Karpas-422 (cell line): ENCODE measurements around the gene DVL2. TPM values are rescaled to one million over a fixed set of nuclear protein-coding genes. Genes with fewer than 3 reads are reported as not detected.

ENCODE experiments used
- DNase-seq: peaks from one replicate; pipeline ENCODE4 v3.0.0-alpha.2; 2015
- H2AFZ ChIP-seq: fragments of 200-600 bp; sonication (generic); 2 replicates; pipeline ENCODE4 v1.6.1; 2014; ENCODE audit warnings: antibody characterized with exemption, low read length, mixed read lengths
- H3K27ac ChIP-seq: fragments of 200-600 bp; sonication (generic); 2 replicates; pipeline ENCODE4 v1.5.1; 2014; ENCODE audit warnings: mild to moderate bottlenecking, low read length, moderate library complexity
- H3K27me3 ChIP-seq: fragments of 200-600 bp; sonication (generic); 2 replicates; pipeline ENCODE4 v1.6.1; 2014; ENCODE audit warnings: low read length, mixed read lengths
- H3K36me3 ChIP-seq: fragments of 200-600 bp; sonication (generic); 2 replicates; pipeline ENCODE4 v1.6.1; 2014; ENCODE audit warnings: low read length, mixed read lengths; ENCODE audit not compliant: insufficient read depth
- H3K4me1 ChIP-seq: fragments of 200-600 bp; sonication (generic); 2 replicates; pipeline ENCODE4 v1.6.1; 2014; ENCODE audit warnings: mild to moderate bottlenecking, low read length, mixed read lengths
- H3K4me2 ChIP-seq: fragments of 200-600 bp; sonication (generic); 2 replicates; pipeline ENCODE4 v1.6.1; 2014; ENCODE audit warnings: low read length, low read depth, mild to moderate bottlenecking; ENCODE audit not compliant: poor library complexity, severe bottlenecking
- H3K4me3 ChIP-seq: fragments of 200-600 bp; sonication (generic); 2 replicates; pipeline ENCODE4 v1.5.1; 2014; ENCODE audit warnings: mild to moderate bottlenecking, antibody characterized with exemption, low read length, mixed read lengths
- H3K79me2 ChIP-seq: fragments of 200-600 bp; sonication (generic); 2 replicates; pipeline ENCODE4 v1.6.1; 2014; ENCODE audit warnings: mild to moderate bottlenecking, low read length, mixed read lengths
- H3K9ac ChIP-seq: fragments of 200-600 bp; sonication (generic); 2 replicates; pipeline ENCODE4 v1.6.0; 2014; ENCODE audit warnings: low read length
- H3K9me2 ChIP-seq: fragments of 200-600 bp; sonication (generic), shearing (Covaris generic); replicated peaks from 2 replicates; pipeline ENCODE4 v1.6.0; 2014; ENCODE audit warnings: mild to moderate bottlenecking, low read length, moderate library complexity; ENCODE audit not compliant: insufficient read depth
- H3K9me3 ChIP-seq: fragments of 300-700, 200-600 bp; sonication (generic); 2 replicates; pipeline ENCODE4 v1.6.1; 2014; ENCODE audit warnings: low read length, mixed read lengths
- H4K20me1 ChIP-seq: fragments of 200-600 bp; sonication (generic); 2 replicates; pipeline ENCODE4 v1.6.1; 2014; ENCODE audit warnings: mild to moderate bottlenecking, antibody characterized with exemption, low read length, low read depth; ENCODE audit not compliant: insufficient read depth
- total RNA-seq: library from RNA; depleted of rRNA; stranded (reverse); fragments of >200 nt; shearing (Covaris generic); gene quantifications from 2 replicates; pipeline ENCODE4 v1.2.3, GENCODE V29; 2014; ENCODE audit warnings: low replicate concordance

The DVL2 gene
- total RNA-seq, 1 experiment from 2014 or later: 75.2 TPM

- Histone ChIP-seq H3K79me2 (no peaks in the 10 kb centered on the region), H3K27me3 (no peaks in the 10 kb centered on the region), H3K27ac (no peak overlapping the region), H4K20me1 (no peaks in the 10 kb centered on the region), H2AFZ (no peak overlapping the region), H3K9me3 (no peaks in the 10 kb centered on the region), H3K4me3 (no peak overlapping the region), H3K9me2 (no peaks in the 10 kb centered on the region), H3K9ac (no peak overlapping the region), H3K36me3 (peaks cover 3% of the 10 kb centered on the region; the same call in 1 of the 2 replicates), H3K4me2 (no peak overlapping the region), H3K4me1 (no peaks in the 10 kb centered on the region)
- DNase-seq: no peak
Observed at GRCh38 chr17:7196651-7197401, 37.5 kb downstream of the DVL2 start.

GRCh38 chr17:7195971-7196370 is 38.3 kb downstream of the DVL2 start:
- DNase-seq: no peak

GRCh38 chr17:7192271-7192937 is 41.9 kb downstream of the DVL2 start:
- no peak for DNase-seq
- Histone ChIP-seq H2AFZ (no peak overlapping the region), H4K20me1 (no peaks in the 10 kb centered on the region), H3K27me3 (no peaks in the 10 kb centered on the region), H3K9ac (no peak overlapping the region), H3K36me3 (no peaks in the 10 kb centered on the region), H3K9me3 (no peaks in the 10 kb centered on the region), H3K4me2 (no peak overlapping the region), H3K4me1 (no peaks in the 10 kb centered on the region), H3K4me3 (no peak overlapping the region), H3K79me2 (no peaks in the 10 kb centered on the region), H3K9me2 (no peaks in the 10 kb centered on the region), H3K27ac (no peak overlapping the region)

More at GRCh38 chr17:7195971-7196370, 38.3 kb downstream of the DVL2 start:
- Histone ChIP-seq H3K79me2 (no peaks in the 10 kb centered on the region), H3K9me3 (no peaks in the 10 kb centered on the region), H4K20me1 (no peaks in the 10 kb centered on the region), H2AFZ (no peak overlapping the region), H3K36me3 (0 out of 2 replicates have a peak, but pooled peaks cover 3% of the 10 kb centered on the region), H3K4me2 (no peak overlapping the region), H3K9me2 (no peaks in the 10 kb centered on the region), H3K4me1 (no peaks in the 10 kb centered on the region), H3K4me3 (no peak overlapping the region), H3K9ac (no peak overlapping the region), H3K27me3 (no peaks in the 10 kb centered on the region), H3K27ac (no peak overlapping the region)

GRCh38 chr17:7191571-7192270 is 42.6 kb downstream of the DVL2 start:
- Histone ChIP-seq H3K4me3 (no peak overlapping the region), H3K79me2 (no peaks in the 10 kb centered on the region), H4K20me1 (no peaks in the 10 kb centered on the region), H3K9me3 (no peaks in the 10 kb centered on the region), H3K27ac (no peak overlapping the region), H3K36me3 (no peaks in the 10 kb centered on the region), H3K27me3 (no peaks in the 10 kb centered on the region), H2AFZ (no peak overlapping the region), H3K9me2 (no peaks in the 10 kb centered on the region), H3K4me1 (no peaks in the 10 kb centered on the region), H3K4me2 (no peak overlapping the region), H3K9ac (no peak overlapping the region)
- peak; percentile 71 for DNase-seq

- no peak overlapping the region for H3K4me2 ChIP-seq
- no peaks in the 10 kb centered on the region for H3K9me2 ChIP-seq
- DNase-seq: no peak
- H3K79me2 ChIP-seq: no peaks in the 10 kb centered on the region
- H3K9ac ChIP-seq: no peak overlapping the region
- no peak overlapping the region for H2AFZ ChIP-seq
- H3K27me3 ChIP-seq: no peaks in the 10 kb centered on the region
- no peak overlapping the region for H3K4me3 ChIP-seq
- H3K36me3 ChIP-seq: no peaks in the 10 kb centered on the region
- no peaks in the 10 kb centered on the region for H3K9me3 ChIP-seq
- no peaks in the 10 kb centered on the region for H3K4me1 ChIP-seq
- no peak overlapping the region for H3K27ac ChIP-seq
- H4K20me1 ChIP-seq: no peaks in the 10 kb centered on the region
Observed at GRCh38 chr17:7191069-7191468, 43.2 kb downstream of the DVL2 start.

- no peaks in the 10 kb centered on the region for H4K20me1 ChIP-seq
- no peak for DNase-seq
- H3K36me3 ChIP-seq: no peaks in the 10 kb centered on the region
Observed at GRCh38 chr17:7190276-7190917, 43.9 kb downstream of the DVL2 start.

GRCh38 chr17:7186241-7186640 is 48.1 kb downstream of the DVL2 start:
- H3K4me2 ChIP-seq: no peak overlapping the region
- no peaks in the 10 kb centered on the region for H4K20me1 ChIP-seq
- peak; percentile 72 for DNase-seq
- H3K27ac ChIP-seq: no peak overlapping the region
- H3K36me3 ChIP-seq: no peaks in the 10 kb centered on the region
- no peaks in the 10 kb centered on the region for H3K4me1 ChIP-seq
- H3K9me3 ChIP-seq: no peaks in the 10 kb centered on the region
- no peaks in the 10 kb centered on the region for H3K79me2 ChIP-seq
- H3K4me3 ChIP-seq: no peak overlapping the region
- no peaks in the 10 kb centered on the region for H3K9me2 ChIP-seq
- H3K27me3 ChIP-seq: no peaks in the 10 kb centered on the region
- no peak overlapping the region for H3K9ac ChIP-seq
- H2AFZ ChIP-seq: no peak overlapping the region

More at GRCh38 chr17:7190276-7190917, 43.9 kb downstream of the DVL2 start:
- Histone ChIP-seq H2AFZ (no peak overlapping the region), H3K4me3 (no peak overlapping the region), H3K4me2 (no peak overlapping the region), H3K9ac (no peak overlapping the region), H3K79me2 (no peaks in the 10 kb centered on the region), H3K27ac (no peak overlapping the region), H3K4me1 (no peaks in the 10 kb centered on the region), H3K9me2 (no peaks in the 10 kb centered on the region), H3K27me3 (no peaks in the 10 kb centered on the region), H3K9me3 (no peaks in the 10 kb centered on the region)

- Histone ChIP-seq H3K27ac (no peak overlapping the region), H4K20me1 (no peaks in the 10 kb centered on the region), H3K4me3 (no peak overlapping the region), H3K36me3 (no peaks in the 10 kb centered on the region), H3K27me3 (no peaks in the 10 kb centered on the region), H3K9me3 (no peaks in the 10 kb centered on the region), H3K9me2 (no peaks in the 10 kb centered on the region), H3K9ac (no peak overlapping the region), H3K4me2 (no peak overlapping the region), H2AFZ (no peak overlapping the region), H3K4me1 (no peaks in the 10 kb centered on the region), H3K79me2 (no peaks in the 10 kb centered on the region)
- no peak for DNase-seq
Observed at GRCh38 chr17:7184647-7185046, 49.7 kb downstream of the DVL2 start.
